OCI-LY3 (cell line): ENCODE measurements around the gene NOB1.
"Not testable (repeated sequence)": the region's sequence is repeated elsewhere in the genome, so short reads cannot be mapped to it uniquely, and the experiment has no call there.

Experiments
- H2AFZ ChIP-seq: fragments of 200-600, 300-600 bp; shearing (Covaris generic); 2 replicates; pipeline ENCODE4 v1.6.0; 2014; ENCODE audit warnings: antibody characterized with exemption, low read depth, low read length
- H3K27ac ChIP-seq: fragments of 200-600, 300-600 bp; sonication (generic); 2 replicates; pipeline ENCODE4 v1.5.1; 2014; ENCODE audit warnings: mild to moderate bottlenecking, low read length, moderate library complexity, mixed read lengths
- H3K27me3 ChIP-seq: fragments of 200-600, 300-600 bp; sonication (generic); 2 replicates; pipeline ENCODE4 v1.6.1; 2014; ENCODE audit warnings: low read depth, low read length, mixed read lengths
- H3K36me3 ChIP-seq: fragments of 200-600, 300-600 bp; sonication (generic); replicated peaks from 2 replicates; pipeline ENCODE3; 2014; ENCODE audit warnings: low read depth, low read length, mixed read lengths
- H3K4me1 ChIP-seq: fragments of 300-600, 200-600 bp; sonication (generic); 2 replicates; pipeline ENCODE4 v1.6.1; 2014; ENCODE audit warnings: low read length, mixed read lengths
- H3K4me2 ChIP-seq: fragments of 200-600, 300-600 bp; sonication (generic); 2 replicates; pipeline ENCODE4 v1.6.1; 2014; ENCODE audit warnings: low read length, mixed read lengths
- H3K4me3 ChIP-seq: fragments of 300-600, 200-600 bp; sonication (generic); 2 replicates; pipeline ENCODE4 v1.5.1; 2014; ENCODE audit warnings: antibody characterized with exemption, mild to moderate bottlenecking, low read length, moderate library complexity
- H3K79me2 ChIP-seq: fragments of 300-600, 200-600 bp; shearing (Covaris generic); 2 replicates; pipeline ENCODE4 v1.6.1; 2014; ENCODE audit warnings: mild to moderate bottlenecking, low read length, mixed read lengths
- H3K9ac ChIP-seq: fragments of 300-600, 200-600 bp; shearing (Covaris generic); 2 replicates; pipeline ENCODE4 v1.6.0; 2014; ENCODE audit warnings: mild to moderate bottlenecking, low read length, moderate library complexity
- H3K9me3 ChIP-seq: fragments of 200-600, 300-600 bp; shearing (Covaris generic); 2 replicates; pipeline ENCODE4 v1.6.1; 2014; ENCODE audit warnings: low read length, mixed read lengths; ENCODE audit not compliant: insufficient read depth
- H4K20me1 ChIP-seq: fragments of 200-600, 300-600 bp; sonication (generic); 2 replicates; pipeline ENCODE4 v1.6.1; 2016; ENCODE audit warnings: low read length, mixed read lengths; ENCODE audit not compliant: insufficient read depth
- EZH2phosphoT487 ChIP-seq: fragments of 200-600 bp; shearing (Covaris generic); IDR thresholded peaks from 2 replicates; pipeline ENCODE4 v1.6.1; 2018; ENCODE audit warnings: antibody characterized with exemption, mixed run types, low read depth
- TF ChIP-seq, protein P1 (sequence below): fragments of 200-600, 300-600 bp; sonication (generic); IDR thresholded peaks from 2 replicates; pipeline ENCODE4 v1.5.1; 2014; ENCODE audit warnings: antibody characterized with exemption, low read length, low read depth

NOB1 gene

DNA sequence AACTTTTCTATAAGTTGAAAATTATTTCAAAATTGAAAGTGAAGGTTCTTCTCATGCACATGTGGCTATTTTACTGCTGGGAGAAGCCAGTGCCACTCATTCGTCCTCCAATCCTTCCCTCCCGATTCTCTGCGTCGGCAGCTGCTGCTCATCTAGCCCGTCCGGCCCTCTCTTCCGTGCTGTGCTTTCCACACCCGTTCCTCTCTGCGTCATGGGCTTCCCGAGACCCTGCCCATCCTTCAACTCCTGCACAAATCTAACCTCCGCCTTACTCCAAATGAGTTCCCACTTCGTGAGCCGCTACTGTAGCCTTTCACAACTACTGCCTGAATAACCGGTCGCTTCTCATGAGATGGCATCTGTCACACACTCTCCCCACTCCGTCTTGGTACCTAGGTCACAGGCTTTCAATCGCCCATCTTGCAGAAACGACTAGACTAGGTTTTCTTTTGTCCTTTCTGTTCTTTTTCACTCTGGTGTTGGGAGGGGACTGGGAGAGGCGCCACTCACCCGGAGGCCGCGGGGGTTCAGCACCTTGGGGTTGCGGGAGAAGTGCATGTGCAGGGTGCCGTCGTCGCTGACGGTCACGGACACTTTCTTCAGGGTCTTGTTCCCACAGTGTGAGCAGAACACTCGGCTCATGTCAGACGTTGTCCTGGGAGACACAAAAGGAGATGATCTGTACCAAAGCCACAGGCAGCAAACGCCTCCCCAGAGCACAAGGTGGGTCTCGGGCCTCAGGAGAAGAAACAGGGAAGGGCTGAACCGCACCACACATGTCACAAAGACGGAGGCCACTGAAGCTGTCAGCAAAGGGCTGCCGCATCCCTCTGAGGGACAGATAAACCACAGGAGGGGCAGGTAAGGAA is 10.1 kb downstream of the NOB1 start:
- no peak overlapping the region for H3K27ac ChIP-seq
- no peaks in the 10 kb centered on the region for H3K4me1 ChIP-seq
- no peak for TF ChIP-seq EZH2phosphoT487
- TF ChIP-seq, protein P1, sequence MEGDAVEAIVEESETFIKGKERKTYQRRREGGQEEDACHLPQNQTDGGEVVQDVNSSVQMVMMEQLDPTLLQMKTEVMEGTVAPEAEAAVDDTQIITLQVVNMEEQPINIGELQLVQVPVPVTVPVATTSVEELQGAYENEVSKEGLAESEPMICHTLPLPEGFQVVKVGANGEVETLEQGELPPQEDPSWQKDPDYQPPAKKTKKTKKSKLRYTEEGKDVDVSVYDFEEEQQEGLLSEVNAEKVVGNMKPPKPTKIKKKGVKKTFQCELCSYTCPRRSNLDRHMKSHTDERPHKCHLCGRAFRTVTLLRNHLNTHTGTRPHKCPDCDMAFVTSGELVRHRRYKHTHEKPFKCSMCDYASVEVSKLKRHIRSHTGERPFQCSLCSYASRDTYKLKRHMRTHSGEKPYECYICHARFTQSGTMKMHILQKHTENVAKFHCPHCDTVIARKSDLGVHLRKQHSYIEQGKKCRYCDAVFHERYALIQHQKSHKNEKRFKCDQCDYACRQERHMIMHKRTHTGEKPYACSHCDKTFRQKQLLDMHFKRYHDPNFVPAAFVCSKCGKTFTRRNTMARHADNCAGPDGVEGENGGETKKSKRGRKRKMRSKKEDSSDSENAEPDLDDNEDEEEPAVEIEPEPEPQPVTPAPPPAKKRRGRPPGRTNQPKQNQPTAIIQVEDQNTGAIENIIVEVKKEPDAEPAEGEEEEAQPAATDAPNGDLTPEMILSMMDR: no peak
- H3K4me2 ChIP-seq: no peak overlapping the region
- H3K27me3 ChIP-seq: no peaks in the 10 kb centered on the region
- H3K79me2 ChIP-seq: peaks cover 37% of the 10 kb centered on the region; the same call in 1 of the 2 replicates
- H3K9me3 ChIP-seq: no peaks in the 10 kb centered on the region
- H3K36me3 ChIP-seq: peaks cover 75% of the 10 kb centered on the region
- H2AFZ ChIP-seq: no peak overlapping the region
- H4K20me1 ChIP-seq: 0 out of 2 replicates have a peak, but pooled peaks cover 6% of the 10 kb centered on the region
- no peak overlapping the region for H3K4me3 ChIP-seq
- no peak overlapping the region for H3K9ac ChIP-seq

- H3K4me1 ChIP-seq: no peaks in the 10 kb centered on the region
- no peak overlapping the region for H3K4me2 ChIP-seq
- no peak overlapping the region for H3K4me3 ChIP-seq
- peaks cover 57% of the 10 kb centered on the region for H3K36me3 ChIP-seq
- H2AFZ ChIP-seq: no peak overlapping the region
- H3K79me2 ChIP-seq: peaks cover 18% of the 10 kb centered on the region; the same call in 1 of the 2 replicates
- 0 out of 2 replicates have a peak, but pooled peaks cover 6% of the 10 kb centered on the region for H4K20me1 ChIP-seq
- TF ChIP-seq EZH2phosphoT487: no peak
- H3K27me3 ChIP-seq: no peaks in the 10 kb centered on the region
- H3K9ac ChIP-seq: no peak overlapping the region
- no peaks in the 10 kb centered on the region for H3K9me3 ChIP-seq
- H3K27ac ChIP-seq: no peak overlapping the region
Measured at GRCh38 chr16:69741951-69742904, 12.5 kb downstream of the NOB1 start.

GRCh38 chr16:69741519-69741918 is 13.2 kb downstream of the NOB1 start:
- no peak overlapping the region for H3K27ac ChIP-seq
- no peaks in the 10 kb centered on the region for H3K4me1 ChIP-seq
- H3K4me2 ChIP-seq: no peak overlapping the region
- no peak for TF ChIP-seq EZH2phosphoT487
- TF ChIP-seq, protein P1: no peak
- no peaks in the 10 kb centered on the region for H3K9me3 ChIP-seq
- H3K9ac ChIP-seq: no peak overlapping the region
- H3K36me3 ChIP-seq: peaks cover 56% of the 10 kb centered on the region
- peaks cover 17% of the 10 kb centered on the region; the same call in 1 of the 2 replicates for H3K79me2 ChIP-seq
- H2AFZ ChIP-seq: no peak overlapping the region
- H3K4me3 ChIP-seq: no peak overlapping the region
- H4K20me1 ChIP-seq: 0 out of 2 replicates have a peak, but pooled peaks cover 6% of the 10 kb centered on the region
- no peaks in the 10 kb centered on the region for H3K27me3 ChIP-seq

DNA sequence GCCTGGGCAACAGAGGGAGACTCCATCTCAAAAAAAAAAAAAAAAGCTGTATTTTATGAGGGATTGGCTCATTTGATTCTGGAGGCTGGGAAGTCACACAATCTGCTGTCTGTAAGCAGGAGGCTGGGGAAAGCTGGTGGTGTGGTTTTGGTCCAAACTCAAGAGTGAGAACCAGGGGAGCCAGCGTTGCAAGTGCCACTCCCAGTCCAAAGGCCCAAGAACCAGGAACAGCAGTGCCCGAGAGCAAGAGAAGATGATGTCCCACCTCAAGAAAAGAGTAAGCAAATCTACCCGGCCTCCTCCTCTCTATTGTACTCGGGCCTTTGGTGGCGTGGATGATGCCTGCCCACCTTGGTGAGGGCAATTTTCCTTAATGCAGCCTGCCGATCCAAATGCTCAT is 22.6 kb downstream of the NOB1 start:
- H3K4me3 ChIP-seq: no peak overlapping the region
- H3K27me3 ChIP-seq: no peaks in the 10 kb centered on the region
- H3K27ac ChIP-seq: no peak overlapping the region
- H3K4me1 ChIP-seq: peaks cover 2% of the 10 kb centered on the region; the same call in 1 of the 2 replicates
- no peak overlapping the region for H3K9ac ChIP-seq
- no peaks in the 10 kb centered on the region for H3K79me2 ChIP-seq
- H2AFZ ChIP-seq: no peak overlapping the region
- no peaks in the 10 kb centered on the region for H3K9me3 ChIP-seq
- H3K4me2 ChIP-seq: no peak overlapping the region
- H3K36me3 ChIP-seq: no peaks in the 10 kb centered on the region
- TF ChIP-seq, protein P1: no peak
- no peak for TF ChIP-seq EZH2phosphoT487
- no peaks in the 10 kb centered on the region for H4K20me1 ChIP-seq

DNA sequence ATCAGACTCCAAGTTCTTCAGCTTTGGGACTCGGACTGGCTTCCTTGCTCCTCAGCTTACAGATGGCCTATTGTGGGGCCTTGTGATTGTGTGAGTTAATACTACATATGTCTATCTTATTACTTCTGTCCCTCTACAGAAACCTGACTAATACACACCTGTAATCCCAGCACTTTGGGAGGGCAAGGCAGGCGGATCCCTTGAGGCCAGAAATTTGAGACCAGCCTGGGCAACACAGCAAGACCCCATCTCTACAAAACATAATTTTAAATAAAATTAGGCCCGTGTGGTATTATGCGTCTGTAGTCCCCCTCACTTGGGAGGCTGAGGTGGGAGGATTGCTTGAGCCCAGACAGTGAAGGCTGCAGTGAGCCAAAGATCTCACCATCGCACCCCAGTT is 23.4 kb downstream of the NOB1 start:
- not testable (repeated sequence) for H3K27ac ChIP-seq, H4K20me1 ChIP-seq

GRCh38 chr16:69729030-69729429 is 25.7 kb downstream of the NOB1 start:
- not testable (repeated sequence) for H2AFZ ChIP-seq, H3K4me2 ChIP-seq, H3K4me3 ChIP-seq, H3K9me3 ChIP-seq, H4K20me1 ChIP-seq, H3K79me2 ChIP-seq, H3K36me3 ChIP-seq, H3K27me3 ChIP-seq, H3K27ac ChIP-seq, H3K9ac ChIP-seq
- peaks cover 11% of the 10 kb centered on the region for H3K4me1 ChIP-seq

More for the DNA sequence above, 23.4 kb downstream of the NOB1 start:
- not testable (repeated sequence) for H3K4me1 ChIP-seq, H3K27me3 ChIP-seq, H3K9me3 ChIP-seq, H3K36me3 ChIP-seq, H3K79me2 ChIP-seq, H2AFZ ChIP-seq, H3K9ac ChIP-seq, H3K4me3 ChIP-seq, H3K4me2 ChIP-seq
